Right lobe of liver (tissue), 6 donors: Measurements from ENCODE around the gene ZNF511. TPM values are rescaled to one million over a fixed set of nuclear protein-coding genes. Genes with fewer than 3 reads are reported as not detected.

Experiments
- ATAC-seq, 4 donors: fragments of 200-7000 bp; cut with Tn5 transposase; one replicate each; pipeline ENCODE4 v1.9.1; 2020; ENCODE audit warnings: mild to moderate bottlenecking in 4 of 4, moderate library complexity in 4 of 4
- DNase-seq, 3 donors: peaks; one replicate each; pipeline ENCODE4 v3.0.0-alpha.2; 2020
- H3K27ac ChIP-seq, 3 donors: fragments of 200-600 bp; one replicate each; pipeline ENCODE4 v1.8.0; 2022
- H3K27me3 ChIP-seq, 2 donors: fragments of 200-600 bp; one replicate each; pipeline ENCODE4 v1.8.0; 2022
- H3K36me3 ChIP-seq, 4 donors: fragments of 200-600 bp; sonication (generic) in 1 of 4; one replicate each; pipeline versions ENCODE4 v1.5.1 to v1.8.0; 2017 to 2022; ENCODE audit warnings: control low read depth in 1 of 4
- H3K4me1 ChIP-seq, 4 donors: fragments of 200-600 bp; sonication (generic) in 1 of 4; one replicate each; pipeline versions ENCODE4 v1.5.1 to v1.8.0; 2017 to 2022; ENCODE audit warnings: control low read depth in 1 of 4
- H3K4me3 ChIP-seq, 3 donors: fragments of 200-600 bp; one replicate each; pipeline ENCODE4 v1.8.0; 2022
- H3K9me3 ChIP-seq, 4 donors: fragments of 200-600 bp; sonication (generic) in 1 of 4; one replicate each; pipeline versions ENCODE4 v1.5.1 to v1.8.0; 2017 to 2022; ENCODE audit warnings: control low read depth in 1 of 4
- POLR2A ChIP-seq: fragments of 450-650 bp; IDR thresholded peaks from one replicate; pipeline ENCODE4 v1.6.1; 2017; ENCODE audit warnings: antibody characterized with exemption, mild to moderate bottlenecking
- WGBS: methylation state at CpG from one replicate; pipeline ENCODE4 v1.1.6; 2018; ENCODE audit warnings: low coverage, low lambda C conversion rate; ENCODE audit not compliant: insufficient coverage; ENCODE audit errors: missing lambda C conversion rate; 5-methylcytosine and 5-hydroxymethylcytosine counted together
- intact Hi-C, 2 donors: fragments of 100-400 bp; cut with DNase I; formaldehyde crosslinking; loops; one replicate each; pipeline versions ENCODE4 v1.11.2 to v1.14.1; 2022
- total RNA-seq, 6 experiments: library from RNA; depleted of rRNA in 2 of 6; stranded (reverse); fragments of >200 nt in 2 of 6; fragmentation: NEBNext Ultra II Directional in 3 of 6; extraction: Animal tissue kit (Norgen Biotek cat#: 25700) in 3 of 6; gene quantifications; one replicate each; pipeline versions ENCODE4 v1.1.0 to v1.2.4, GENCODE V29; 2016 to 2023
- TF ChIP-seq, protein P1 (sequence below), 4 donors: fragments of 200-600 bp in 3 of 4; fragments of 450-650 bp in 1 of 4; IDR thresholded peaks; one replicate each; pipeline versions ENCODE4 v1.5.1 to v1.8.0; 2016 to 2022; ENCODE audit warnings: antibody characterized with exemption in 4 of 4, mild to moderate bottlenecking in 2 of 4
- donor health status: DM: no; HTN: yes; CAD: no.
- donor health status: DM: no; HTN: no; CAD: no.
- donor health status: DM: no; HTN: no; CAD: no.
- donor health status: DM: no; HTN: yes; CAD: no.
- donor health status: DM: no; HTN: yes; CAD: no.

The ZNF511 gene
- total RNA-seq, 6 experiments from 2014 or later, result 17.4 to 30.2 (median 25.9) TPM

DNA sequence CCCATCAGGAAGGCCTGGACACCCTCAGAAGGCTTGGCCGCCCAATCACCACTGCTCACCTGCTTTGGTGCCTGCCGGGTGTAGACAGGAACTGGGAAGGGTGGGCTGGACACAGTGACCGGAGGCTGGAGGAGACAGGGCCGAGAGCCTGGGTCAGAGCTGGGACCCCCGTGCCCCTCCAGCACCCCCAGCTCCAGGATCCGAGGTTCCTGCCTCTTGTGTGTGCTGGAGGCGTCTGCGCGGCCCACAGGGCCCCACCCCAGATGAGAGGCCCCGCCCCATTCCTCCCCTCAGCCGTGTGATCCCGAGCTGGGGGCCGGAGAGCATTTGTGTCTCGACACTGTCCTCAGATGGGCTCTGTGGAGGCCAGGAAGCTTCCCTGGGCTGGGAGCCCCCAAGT lies 41.4 kb upstream of the ZNF511 start:
- DNase-seq (no peak), ATAC-seq (no peak)
- H3K27me3 ChIP-seq, result no peaks in the 10 kb centered on the region
- no peaks in the 10 kb centered on the region for H3K9me3 ChIP-seq
- intact Hi-C loops, result no loop called here
- H3K4me3 ChIP-seq, result no peak overlapping the region
- no CpG with 5 or more reads among the region's 14 CpGs for WGBS
- H3K4me1 ChIP-seq, result peaks cover 0 to 2% (median 0%) of the 10 kb centered on the region in 4 donors
- no peak overlapping the region for H3K27ac ChIP-seq
- TF ChIP-seq, protein P1, sequence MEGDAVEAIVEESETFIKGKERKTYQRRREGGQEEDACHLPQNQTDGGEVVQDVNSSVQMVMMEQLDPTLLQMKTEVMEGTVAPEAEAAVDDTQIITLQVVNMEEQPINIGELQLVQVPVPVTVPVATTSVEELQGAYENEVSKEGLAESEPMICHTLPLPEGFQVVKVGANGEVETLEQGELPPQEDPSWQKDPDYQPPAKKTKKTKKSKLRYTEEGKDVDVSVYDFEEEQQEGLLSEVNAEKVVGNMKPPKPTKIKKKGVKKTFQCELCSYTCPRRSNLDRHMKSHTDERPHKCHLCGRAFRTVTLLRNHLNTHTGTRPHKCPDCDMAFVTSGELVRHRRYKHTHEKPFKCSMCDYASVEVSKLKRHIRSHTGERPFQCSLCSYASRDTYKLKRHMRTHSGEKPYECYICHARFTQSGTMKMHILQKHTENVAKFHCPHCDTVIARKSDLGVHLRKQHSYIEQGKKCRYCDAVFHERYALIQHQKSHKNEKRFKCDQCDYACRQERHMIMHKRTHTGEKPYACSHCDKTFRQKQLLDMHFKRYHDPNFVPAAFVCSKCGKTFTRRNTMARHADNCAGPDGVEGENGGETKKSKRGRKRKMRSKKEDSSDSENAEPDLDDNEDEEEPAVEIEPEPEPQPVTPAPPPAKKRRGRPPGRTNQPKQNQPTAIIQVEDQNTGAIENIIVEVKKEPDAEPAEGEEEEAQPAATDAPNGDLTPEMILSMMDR (IDR thresholded peaks at IDR 0.05), result no peak
- no peak for TF ChIP-seq POLR2A
- peaks cover 0 to 3% (median 0%) of the 10 kb centered on the region in 4 donors for H3K36me3 ChIP-seq

DNA sequence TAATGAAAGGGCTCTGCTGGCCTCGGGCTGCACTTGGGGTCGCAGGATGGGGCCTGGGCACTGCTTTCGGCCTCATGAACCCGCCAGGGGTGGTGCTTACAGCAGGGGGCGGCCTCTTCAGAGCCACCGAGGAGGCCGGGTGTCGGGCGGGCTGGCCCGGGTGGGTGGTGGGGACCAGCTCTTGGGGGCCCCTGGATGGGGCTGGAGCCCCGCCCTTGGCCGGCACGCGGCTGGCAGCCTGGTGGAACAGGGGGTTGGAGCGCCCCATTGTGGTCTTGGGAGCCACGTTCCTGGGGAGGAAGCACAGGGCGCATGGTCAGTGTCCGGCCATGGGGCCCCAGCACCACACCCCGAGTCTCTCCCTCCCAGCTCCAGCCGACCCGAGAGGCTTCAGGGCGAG lies 40.9 kb upstream of the ZNF511 start:
- TF ChIP-seq, protein P1 (IDR thresholded peaks at IDR 0.05), result no peak
- TF ChIP-seq POLR2A, result no peak
- intact Hi-C loops, result no loop called here
- Histone ChIP-seq H3K27ac (no peak overlapping the region), H3K4me1 (no peaks in the 10 kb centered on the region), H3K36me3 (peaks cover 0 to 3% (median 0%) of the 10 kb centered on the region in 4 donors), H3K4me3 (no peak overlapping the region), H3K9me3 (no peaks in the 10 kb centered on the region), H3K27me3 (no peaks in the 10 kb centered on the region)
- no peak for DNase-seq
- no CpG with 5 or more reads among the region's 22 CpGs for WGBS
- no peak for ATAC-seq

DNA sequence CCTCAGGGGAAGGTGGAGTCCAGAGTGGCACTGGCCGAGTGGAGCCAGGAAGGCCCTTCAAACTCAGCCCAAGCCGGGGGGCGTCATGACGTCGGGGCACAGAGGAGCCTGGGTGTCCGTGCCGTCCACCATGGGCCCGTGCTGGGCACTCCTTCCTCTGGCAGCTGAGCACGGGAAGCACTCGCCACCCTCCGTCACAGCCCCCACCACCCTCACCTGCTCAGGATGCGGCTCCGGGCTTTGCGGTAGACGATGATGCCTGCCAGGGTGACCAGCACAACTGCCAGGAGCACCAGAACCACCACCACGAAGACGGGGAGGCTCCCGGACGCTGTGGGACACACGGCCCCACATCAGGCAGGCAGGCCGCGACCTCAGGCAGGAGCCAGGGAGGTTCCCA lies 40.2 kb upstream of the ZNF511 start:
- no peak overlapping the region for H3K4me3 ChIP-seq
- TF ChIP-seq, protein P1 (IDR thresholded peaks at IDR 0.05), result no peak
- no peak for TF ChIP-seq POLR2A
- peaks cover 0 to 3% (median 0%) of the 10 kb centered on the region in 4 donors for H3K36me3 ChIP-seq
- intact Hi-C loops, result no loop called here
- no CpG with 5 or more reads among the region's 22 CpGs for WGBS
- ATAC-seq (no peak), DNase-seq (no peak)
- no peaks in the 10 kb centered on the region for H3K27me3 ChIP-seq
- no peaks in the 10 kb centered on the region for H3K9me3 ChIP-seq
- no peak overlapping the region for H3K27ac ChIP-seq
- H3K4me1 ChIP-seq, result no peaks in the 10 kb centered on the region

DNA sequence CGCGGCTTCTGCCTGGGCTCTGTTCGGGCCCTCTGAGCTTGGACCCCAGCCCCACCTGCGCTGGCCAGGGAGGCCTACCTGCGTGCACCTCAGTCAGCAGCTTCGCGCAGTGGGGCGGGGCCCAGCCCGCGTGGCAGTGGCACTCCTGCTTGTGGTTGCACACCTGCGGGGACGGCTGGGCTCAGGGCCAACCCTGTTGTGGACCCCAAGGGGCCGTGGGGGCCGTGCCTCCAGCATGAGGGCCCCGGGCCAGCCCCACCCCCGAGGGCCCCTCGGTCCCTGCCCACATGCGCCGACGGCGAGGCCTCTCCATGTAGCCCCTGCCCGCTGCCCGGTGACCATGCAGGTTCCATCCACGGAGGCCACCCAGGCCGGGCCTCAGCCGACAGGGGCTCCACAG lies 39.3 kb upstream of the ZNF511 start:
- DNase-seq (no peak), ATAC-seq (no peak)
- TF ChIP-seq POLR2A, result no peak
- TF ChIP-seq, protein P1 (IDR thresholded peaks at IDR 0.05), result no peak
- WGBS, result no CpG with 5 or more reads among the region's 26 CpGs
- Histone ChIP-seq H3K4me3 (no peak overlapping the region), H3K27me3 (no peaks in the 10 kb centered on the region), H3K27ac (no peak overlapping the region), H3K4me1 (no peaks in the 10 kb centered on the region), H3K36me3 (peaks cover 0 to 3% (median 0%) of the 10 kb centered on the region in 4 donors), H3K9me3 (no peaks in the 10 kb centered on the region)
- intact Hi-C loops, result no loop called here

DNA sequence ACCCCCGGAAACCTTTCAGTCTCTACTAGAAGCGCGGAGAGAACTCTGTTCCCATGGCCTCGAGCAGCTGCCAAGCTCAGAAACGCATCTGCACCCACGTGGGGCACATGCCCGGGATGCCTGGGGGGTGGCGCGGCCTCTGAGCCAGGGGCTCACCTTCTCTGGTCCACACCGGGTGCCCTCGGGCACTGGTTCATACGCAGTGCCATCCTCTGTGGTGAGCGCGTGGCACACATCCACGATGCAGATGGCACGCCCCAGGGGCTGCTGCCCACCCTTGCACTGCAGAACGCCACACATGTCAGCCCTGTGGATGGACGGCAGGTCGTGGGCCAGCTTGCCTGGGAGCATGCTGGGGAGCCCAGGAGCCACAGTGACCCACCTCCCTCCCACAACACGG lies 38.5 kb upstream of the ZNF511 start:
- no peak for DNase-seq
- WGBS, result no CpG with 5 or more reads among the region's 20 CpGs

More for the DNA sequence above, 38.5 kb upstream of the ZNF511 start:
- ATAC-seq, result no peak
- intact Hi-C loops, result no loop called here
- no peak for TF ChIP-seq POLR2A
- TF ChIP-seq, protein P1 (IDR thresholded peaks at IDR 0.05), result no peak
- Histone ChIP-seq H3K9me3 (no peaks in the 10 kb centered on the region), H3K27ac (no peak overlapping the region), H3K4me1 (no peaks in the 10 kb centered on the region), H3K36me3 (peaks cover 0 to 3% (median 0%) of the 10 kb centered on the region in 4 donors), H3K4me3 (no peak overlapping the region), H3K27me3 (no peaks in the 10 kb centered on the region)
